ENCODE data around the gene RACK1. TPM values are rescaled to one million over a fixed set of nuclear protein-coding genes. Genes with fewer than 3 reads are reported as not detected.

The RACK1 gene
- total and polyA plus RNA-seq, 2 of the 13 experiments (the other 11 are each of a cell fraction or from before 2014, with no cell fraction given) = 2,514 to 6,141 TPM

- TF ChIP-seq PRDM4 (CRISPR knock-in tag; IDR thresholded peaks at IDR 0.05; ENCODE audit: borderline replicate concordance) = peak; percentile 79; the same call in 1 of the 2 replicates
- peak; percentile 28; the same call in 1 of the 2 replicates for TF ChIP-seq NCOR1 (IDR thresholded peaks at IDR 0.05; ENCODE audit: borderline replicate concordance, low read length)
- no peak for TF ChIP-seq JDP2 (CRISPR knock-in tag; IDR thresholded peaks at IDR 0.05; ENCODE audit: borderline replicate concordance)
- no peak; the same call in 1 of the 2 replicates for TF ChIP-seq ZNF580 (CRISPR knock-in tag; IDR thresholded peaks at IDR 0.05; ENCODE audit: borderline replicate concordance, low read depth)
- TF ChIP-seq ISL2 (CRISPR knock-in tag; IDR thresholded peaks at IDR 0.05) = peak; percentile 47; the same call in 1 of the 2 replicates
- TF ChIP-seq TAF1 (CRISPR knock-in tag; IDR thresholded peaks at IDR 0.05) = peak; percentile 35; the same call in 1 of the 2 replicates
- 0 out of 2 replicates have a peak, but pooled peaks have one; percentile 32 for TF ChIP-seq TOPORS (CRISPR knock-in tag; IDR thresholded peaks at IDR 0.05)
- 0 out of 2 replicates have a peak, but pooled peaks have one; percentile 43 for TF ChIP-seq ZNF800 (CRISPR knock-in tag; IDR thresholded peaks at IDR 0.05)
- no peak for TF ChIP-seq ZNF17 (CRISPR knock-in tag; IDR thresholded peaks at IDR 0.05)
- no peak; the same call in 1 of the 2 replicates for TF ChIP-seq ZNF230 (CRISPR knock-in tag; IDR thresholded peaks at IDR 0.05)
- peak; percentile 37; the same call in 1 of the 2 replicates for TF ChIP-seq NCOA2 (CRISPR knock-in tag; IDR thresholded peaks at IDR 0.05)
- TF ChIP-seq DMAP1 (CRISPR knock-in tag; IDR thresholded peaks at IDR 0.05) = no peak
- peak; percentile 97 for TF ChIP-seq MAF1 (CRISPR knock-in tag; IDR thresholded peaks at IDR 0.05; ENCODE audit: borderline replicate concordance)
- no peak for TF ChIP-seq FOXM1 (CRISPR knock-in tag; IDR thresholded peaks at IDR 0.05)
- no peak for TF ChIP-seq USF2 (IDR thresholded peaks at IDR 0.05; ENCODE audit: low read depth, low read length)
- TF ChIP-seq USF2 (CRISPR knock-in tag; IDR thresholded peaks at IDR 0.05; ENCODE audit: borderline replicate concordance) = 0 out of 2 replicates have a peak, but pooled peaks have one; percentile 16
- TF ChIP-seq SAFB2 (CRISPR knock-in tag; IDR thresholded peaks at IDR 0.05; ENCODE audit: borderline replicate concordance, low read depth) = no peak
- TF ChIP-seq ZBTB49 (CRISPR knock-in tag; IDR thresholded peaks at IDR 0.05; ENCODE audit: borderline replicate concordance) = no peak; the same call in 1 of the 2 replicates
- TF ChIP-seq ZNF550 (CRISPR knock-in tag; IDR thresholded peaks at IDR 0.05; ENCODE audit: borderline replicate concordance) = no peak
- no peak for TF ChIP-seq RARG (CRISPR knock-in tag; IDR thresholded peaks at IDR 0.05; ENCODE audit: low read depth)
Measured at GRCh38 chr5:181187500-181188213, 56.0 kb downstream of the RACK1 start (continued).

Data from HepG2 (cell line).